ENCODE data around the gene CCRL2.
"Not testable (repeated sequence)": the region's sequence is repeated elsewhere in the genome, so short reads cannot be mapped to it uniquely, and the experiment has no call there.

CCRL2 gene

GRCh38 chr3:46380471-46381221, 26.4 kb upstream of the CCRL2 start:
- TF ChIP-seq ZFX (IDR thresholded peaks at IDR 0.05) (no peak), CTCF (conservative IDR thresholded peaks at IDR 0.05) (no peak)
- no peak overlapping the region for H3K27ac ChIP-seq

- H3K27ac ChIP-seq, result no peak overlapping the region
- TF ChIP-seq ZFX (IDR thresholded peaks at IDR 0.05) (no peak), CTCF (conservative IDR thresholded peaks at IDR 0.05) (no peak)
Measured at GRCh38 chr3:46381625-46382024, 25.4 kb upstream of the CCRL2 start.

GRCh38 chr3:46383211-46383950, 23.7 kb upstream of the CCRL2 start:
- no peak overlapping the region for H3K27ac ChIP-seq
- no peak for TF ChIP-seq ZFX (IDR thresholded peaks at IDR 0.05)
- no peak for TF ChIP-seq CTCF (conservative IDR thresholded peaks at IDR 0.05)

GRCh38 chr3:46383951-46384330, 23.1 kb upstream of the CCRL2 start:
- TF ChIP-seq CTCF (conservative IDR thresholded peaks at IDR 0.05), result no peak
- TF ChIP-seq ZFX (IDR thresholded peaks at IDR 0.05), result no peak
- no peak overlapping the region for H3K27ac ChIP-seq

GRCh38 chr3:46386205-46386604, 20.9 kb upstream of the CCRL2 start:
- TF ChIP-seq ZFX (IDR thresholded peaks at IDR 0.05) (no peak), CTCF (conservative IDR thresholded peaks at IDR 0.05) (no peak)
- H3K27ac ChIP-seq, result no peak overlapping the region

- not testable (repeated sequence) for H3K27ac ChIP-seq
Measured at GRCh38 chr3:46388847-46389246, 18.2 kb upstream of the CCRL2 start.

- TF ChIP-seq ZFX (IDR thresholded peaks at IDR 0.05) (no peak), CTCF (conservative IDR thresholded peaks at IDR 0.05) (no peak)
- H3K27ac ChIP-seq, result no peak overlapping the region
Measured at GRCh38 chr3:46389306-46389705, 17.8 kb upstream of the CCRL2 start.

GRCh38 chr3:46391526-46391925, 15.5 kb upstream of the CCRL2 start:
- not testable (repeated sequence) for H3K27ac ChIP-seq

All from C4-2B (cell line).